KOPT-K1 (cell line): ENCODE data around the gene CUL7.
A peak's percentile ranks its signal among the peaks of the same experiment; 100 is the strongest.

ENCODE experiments used
- H3K27ac ChIP-seq: fragments of 200-600 bp; sonication (generic); 2 replicates; pipeline ENCODE4 v1.5.1; 2016; ENCODE audit warnings: antibody characterized with exemption, mild to moderate bottlenecking, low read depth, low read length; ENCODE audit not compliant: poor library complexity, severe bottlenecking
- H3K36me3 ChIP-seq: fragments of 200-600 bp; sonication (generic); 2 replicates; pipeline ENCODE4 v1.5.1; 2017; ENCODE audit warnings: antibody characterized with exemption, mild to moderate bottlenecking, low read length, moderate library complexity; ENCODE audit not compliant: insufficient read depth
- H3K9me3 ChIP-seq: fragments of 200-600 bp; sonication (generic); 2 replicates; pipeline ENCODE4 v1.5.1; 2017; ENCODE audit warnings: antibody characterized with exemption, low read length, mild to moderate bottlenecking; ENCODE audit not compliant: insufficient read depth, poor library complexity, severe bottlenecking

Gene CUL7

GRCh38 chr6:43053545-43054205 lies at the start of gene CUL7:
Gene CUL7 (minus strand): TSS chr6:43053851. CDS start chr6:43052788, 1,063 bp downstream.
- Histone ChIP-seq H3K9me3 (no peaks in the 10 kb centered on the region), H3K36me3 (peaks cover 43% of the 10 kb centered on the region), H3K27ac (peak within 1 kb of the TSS; percentile 85)

GRCh38 chr6:43101497-43101896 lies 47.8 kb upstream of the CUL7 start:
- Histone ChIP-seq H3K9me3 (no peaks in the 10 kb centered on the region), H3K36me3 (no peaks in the 10 kb centered on the region), H3K27ac (no peak overlapping the region)

- Histone ChIP-seq H3K27ac (no peak overlapping the region), H3K9me3 (no peaks in the 10 kb centered on the region), H3K36me3 (no peaks in the 10 kb centered on the region)
Measured at GRCh38 chr6:43097502-43097901, 43.9 kb upstream of the CUL7 start.

GRCh38 chr6:43097098-43097489 lies 43.4 kb upstream of the CUL7 start:
- H3K9me3 ChIP-seq: no peaks in the 10 kb centered on the region
- no peaks in the 10 kb centered on the region for H3K36me3 ChIP-seq
- no peak overlapping the region for H3K27ac ChIP-seq

DNA sequence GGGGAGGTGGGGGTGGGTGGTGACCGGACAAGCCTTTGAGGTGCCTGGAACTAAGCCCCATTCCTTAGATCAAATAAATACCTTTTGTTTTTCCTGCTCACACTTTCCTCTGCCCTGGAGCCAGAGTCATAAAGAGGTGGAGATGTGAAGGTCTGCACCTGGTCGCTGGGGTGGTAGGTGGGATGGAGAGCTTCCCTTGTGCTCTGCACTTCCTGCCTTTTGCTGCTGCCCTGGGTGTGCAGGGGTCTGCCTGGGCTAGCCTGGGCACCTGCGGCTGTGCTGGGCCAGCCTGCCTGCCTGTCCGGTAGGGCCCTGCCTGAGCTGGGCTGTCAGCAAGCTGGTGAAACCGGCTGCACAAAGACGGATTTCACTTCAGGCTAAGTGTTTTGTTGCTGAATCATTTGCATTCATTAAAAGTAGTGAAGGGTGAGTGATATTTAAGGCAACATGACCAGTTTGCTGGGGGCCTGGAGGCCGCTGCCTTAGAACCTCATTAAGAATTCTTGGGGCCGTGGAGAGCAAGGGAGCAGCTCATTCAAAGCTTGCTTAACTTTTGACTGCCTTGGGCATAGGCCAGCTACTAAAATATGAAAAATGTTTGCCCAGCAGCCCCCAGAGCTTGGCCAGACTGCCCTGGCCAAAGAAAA lies 42.9 kb upstream of the CUL7 start:
- Histone ChIP-seq H3K9me3 (no peaks in the 10 kb centered on the region), H3K36me3 (no peaks in the 10 kb centered on the region), H3K27ac (peak overlapping the region; percentile 31)

DNA sequence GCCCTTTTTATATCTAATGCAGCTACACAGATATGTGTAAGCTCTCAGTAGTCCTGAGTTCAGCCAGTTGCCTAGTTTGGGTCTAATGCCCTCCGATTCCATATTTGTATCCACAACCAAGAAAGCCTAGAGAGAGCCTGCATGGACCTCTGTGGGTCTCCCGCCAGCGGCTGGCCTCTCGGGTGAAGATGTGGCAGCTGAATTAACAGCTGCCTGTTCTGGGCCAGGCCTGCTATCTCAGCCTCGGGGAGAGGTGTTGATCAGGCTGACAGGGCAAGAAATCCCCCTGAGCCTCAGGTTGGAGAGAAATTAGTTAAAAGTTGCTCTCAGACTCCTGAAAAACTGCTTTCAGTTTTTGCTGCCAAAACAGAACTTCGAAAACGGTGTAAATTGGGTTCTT lies 42.3 kb upstream of the CUL7 start:
- H3K27ac ChIP-seq: peak overlapping the region; percentile 31
- no peaks in the 10 kb centered on the region for H3K9me3 ChIP-seq
- H3K36me3 ChIP-seq: no peaks in the 10 kb centered on the region

- Histone ChIP-seq H3K36me3 (no peaks in the 10 kb centered on the region), H3K27ac (peak overlapping the region; percentile 33), H3K9me3 (no peaks in the 10 kb centered on the region)
Measured at GRCh38 chr6:43093436-43094289, 40.0 kb upstream of the CUL7 start.

- Histone ChIP-seq H3K9me3 (no peaks in the 10 kb centered on the region), H3K36me3 (no peaks in the 10 kb centered on the region), H3K27ac (no peak overlapping the region)
Measured at GRCh38 chr6:43092635-43093034, 39.0 kb upstream of the CUL7 start.

- Histone ChIP-seq H3K27ac (no peak overlapping the region), H3K9me3 (no peaks in the 10 kb centered on the region), H3K36me3 (no peaks in the 10 kb centered on the region)
Measured at GRCh38 chr6:43091436-43091991, 37.9 kb upstream of the CUL7 start.

DNA sequence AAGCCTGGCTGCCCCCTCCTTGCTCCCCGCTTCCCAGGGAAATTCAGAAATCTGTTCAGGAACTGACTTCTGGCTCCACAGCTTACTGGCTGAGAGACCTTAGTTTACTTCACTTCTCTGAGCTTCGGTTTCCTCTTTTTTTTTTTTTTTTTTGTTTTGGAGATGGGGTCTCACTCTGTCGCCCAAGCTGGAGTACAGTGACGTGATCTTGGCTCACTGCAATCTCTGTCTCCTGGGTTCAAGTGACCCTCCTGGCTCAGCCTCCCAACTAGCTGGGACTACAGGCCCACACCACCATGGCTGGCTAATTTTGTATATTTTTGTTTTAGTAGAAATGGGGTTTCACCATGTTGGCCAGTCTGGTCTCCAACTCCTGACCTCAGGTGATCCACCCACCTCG lies 37.4 kb upstream of the CUL7 start:
- H3K27ac ChIP-seq: no peak overlapping the region
- no peaks in the 10 kb centered on the region for H3K36me3 ChIP-seq
- H3K9me3 ChIP-seq: no peaks in the 10 kb centered on the region

DNA sequence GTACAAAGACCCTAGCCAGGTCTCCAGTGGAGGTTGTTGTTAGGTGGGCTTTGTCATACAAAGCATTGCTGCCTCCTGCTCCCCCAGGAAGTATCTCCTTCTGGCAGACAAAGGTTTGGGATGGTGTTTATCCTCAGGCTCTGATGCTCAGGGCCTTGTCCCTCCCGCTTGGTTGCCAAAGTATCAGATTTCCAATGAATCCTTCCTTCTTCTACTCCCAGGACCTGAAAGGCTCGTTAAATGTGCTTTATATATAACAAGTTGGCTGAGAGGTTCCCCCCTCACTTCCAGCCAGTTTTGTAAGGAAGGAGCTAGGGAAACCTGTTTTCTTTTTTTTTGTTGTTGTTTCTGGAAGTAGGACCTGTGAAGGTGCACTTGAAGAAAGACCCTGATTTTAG lies 36.9 kb upstream of the CUL7 start:
- Histone ChIP-seq H3K9me3 (no peaks in the 10 kb centered on the region), H3K27ac (no peak overlapping the region), H3K36me3 (no peaks in the 10 kb centered on the region)

- no peaks in the 10 kb centered on the region for H3K36me3 ChIP-seq
- H3K9me3 ChIP-seq: no peaks in the 10 kb centered on the region
- H3K27ac ChIP-seq: no peak overlapping the region
Measured at GRCh38 chr6:43089874-43090558, 36.4 kb upstream of the CUL7 start.

DNA sequence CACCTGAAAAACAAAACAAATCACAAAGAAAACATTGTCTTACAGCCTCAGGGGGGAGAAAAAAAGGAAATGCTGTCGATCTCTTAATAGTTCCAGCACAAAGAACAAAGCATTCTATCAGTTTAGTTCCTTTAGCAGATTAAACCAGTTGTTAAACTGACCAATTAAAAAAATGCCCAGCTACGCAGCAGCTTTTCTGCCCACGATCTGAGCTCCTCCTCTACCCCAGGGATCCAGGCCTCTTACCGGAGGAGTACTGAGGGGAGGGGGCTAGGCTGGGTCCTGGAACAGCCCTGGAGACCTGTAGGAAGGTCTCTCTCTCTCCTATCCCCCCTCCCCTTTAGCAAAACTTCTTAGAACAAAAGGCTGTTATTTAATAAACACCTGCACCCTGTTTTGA lies 35.8 kb upstream of the CUL7 start:
- H3K36me3 ChIP-seq: no peaks in the 10 kb centered on the region
- no peak overlapping the region for H3K27ac ChIP-seq
- H3K9me3 ChIP-seq: no peaks in the 10 kb centered on the region

DNA sequence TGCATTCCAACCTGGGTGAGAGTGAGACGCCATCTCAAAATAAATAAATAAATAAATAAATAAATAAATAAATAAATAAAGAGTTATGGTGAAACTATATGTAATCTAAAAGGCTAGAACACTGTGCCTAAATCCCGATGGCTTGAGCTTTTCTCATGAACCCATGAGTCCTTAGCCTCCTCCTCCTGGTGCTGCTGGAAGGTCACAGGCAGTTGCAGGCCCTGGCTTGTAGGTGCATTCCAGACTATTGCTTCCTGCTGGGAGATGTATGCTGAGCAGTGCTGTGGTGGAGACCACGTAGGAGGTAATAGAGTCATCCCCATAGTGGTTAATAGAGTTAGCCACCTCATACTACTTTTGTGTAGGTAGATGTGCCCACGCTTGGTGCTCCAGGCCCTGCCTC lies 35.0 kb upstream of the CUL7 start:
- no peaks in the 10 kb centered on the region for H3K36me3 ChIP-seq
- no peak overlapping the region for H3K27ac ChIP-seq
- no peaks in the 10 kb centered on the region for H3K9me3 ChIP-seq
